Activated naive CD4-positive, alpha-beta T cell treated with anti-CD3 and anti-CD28 coated beads, Interleukin-2, amount 10 ng/mL, durations not matched to agents 7 days and 5 days (primary cell): ENCODE results near the gene GABPB1.

ENCODE experiments used
- CTCF ChIA-PET: fragments of 350-600 bp; sonication (Branson Sonifier 250); formaldehyde crosslinking; loops from one replicate; lab custom pipeline; 2021; ENCODE audit warnings: antibody characterized with exemption; lab: Charles Lee
- DNase-seq: peaks from one replicate; pipeline ENCODE4 v3.0.0-alpha.2; 2020
- H3K27ac Mint-ChIP-seq: one replicate; pipeline ENCODE4 v1.8.0; 2021; ENCODE audit warnings: mild to moderate bottlenecking, moderate library complexity, mixed read lengths
- H3K27me3 Mint-ChIP-seq: one replicate; pipeline ENCODE4 v1.8.0; 2021; ENCODE audit warnings: mild to moderate bottlenecking, mixed read lengths
- H3K36me3 Mint-ChIP-seq: one replicate; pipeline ENCODE4 v1.8.0; 2021; ENCODE audit warnings: mixed read lengths
- H3K4me1 Mint-ChIP-seq: one replicate; pipeline ENCODE4 v1.8.0; 2021; ENCODE audit warnings: mixed read lengths
- H3K4me3 Mint-ChIP-seq: one replicate; pipeline ENCODE4 v1.8.0; 2021; ENCODE audit warnings: mild to moderate bottlenecking, moderate library complexity, mixed read lengths
- H3K9me3 Mint-ChIP-seq: one replicate; pipeline ENCODE4 v1.8.0; 2021; ENCODE audit warnings: mixed read lengths

The GABPB1 gene

GRCh38 chr15:50358845-50359244, 3.8 kb upstream of the GABPB1 start:
- H3K4me1 Mint-ChIP-seq, result peaks cover 25% of the 10 kb centered on the region
- H3K27me3 Mint-ChIP-seq, result peaks cover 8% of the 10 kb centered on the region
- no peak overlapping the region for H3K4me3 Mint-ChIP-seq
- CTCF ChIA-PET, result no interaction called here
- no peaks in the 10 kb centered on the region for H3K9me3 Mint-ChIP-seq
- H3K36me3 Mint-ChIP-seq, result peaks cover 49% of the 10 kb centered on the region
- no peak overlapping the region for H3K27ac Mint-ChIP-seq
- peak; percentile 45 for DNase-seq

- peak overlapping the region; percentile 100 for H3K27ac Mint-ChIP-seq
Observed at GRCh38 chr15:50355980-50356379, 982 bp upstream of the GABPB1 start.

GRCh38 chr15:50355619-50355905, 564 bp upstream of the GABPB1 start:
- CTCF ChIA-PET, result interaction anchor here (0.8 to 2.1 kb wide), 4 partner anchors 40 to 173 kb away, joined by 3 to 6 read pairs (median 4); no protein-coding TSS in a partner anchor
- no peak for DNase-seq
- H3K36me3 Mint-ChIP-seq, result peaks cover 51% of the 10 kb centered on the region
- H3K4me3 Mint-ChIP-seq, result peak overlapping the region; percentile 82
- H3K9me3 Mint-ChIP-seq, result no peaks in the 10 kb centered on the region
- peaks cover 8% of the 10 kb centered on the region for H3K27me3 Mint-ChIP-seq
- H3K27ac Mint-ChIP-seq, result peak overlapping the region; percentile 100
- H3K4me1 Mint-ChIP-seq, result peaks cover 44% of the 10 kb centered on the region

More at GRCh38 chr15:50355980-50356379, 982 bp upstream of the GABPB1 start:
- Mint-ChIP-seq H3K4me3 (peak overlapping the region; percentile 82), H3K27me3 (peaks cover 8% of the 10 kb centered on the region), H3K9me3 (no peaks in the 10 kb centered on the region), H3K4me1 (peaks cover 42% of the 10 kb centered on the region), H3K36me3 (peaks cover 47% of the 10 kb centered on the region)
- DNase-seq, result no peak
- CTCF ChIA-PET, result interaction anchor here (1.2 kb wide), 1 partner anchor 173 kb away, joined by 3 read pairs; no protein-coding TSS in a partner anchor

GRCh38 chr15:50353975-50354837, 792 bp downstream of the GABPB1 start:
- Mint-ChIP-seq H3K36me3 (peaks cover 49% of the 10 kb centered on the region), H3K4me1 (peaks cover 55% of the 10 kb centered on the region), H3K27me3 (peaks cover 8% of the 10 kb centered on the region)

GRCh38 chr15:50353251-50353974, 1.6 kb downstream of the GABPB1 start:
- Mint-ChIP-seq H3K27me3 (peaks cover 8% of the 10 kb centered on the region), H3K36me3 (peaks cover 44% of the 10 kb centered on the region), H3K4me3 (peak overlapping the region; percentile 82), H3K27ac (peak overlapping the region; percentile 100), H3K9me3 (no peaks in the 10 kb centered on the region), H3K4me1 (peaks cover 53% of the 10 kb centered on the region)
- DNase-seq, result peak; percentile 27
- CTCF ChIA-PET, result interaction anchor here (0.6 to 2.1 kb wide), 3 partner anchors 38 to 523 kb away, joined by 3 to 6 read pairs (median 3); no protein-coding TSS in a partner anchor

More at GRCh38 chr15:50353975-50354837, 792 bp downstream of the GABPB1 start:
- Mint-ChIP-seq H3K4me3 (peak overlapping the region; percentile 82), H3K9me3 (no peaks in the 10 kb centered on the region), H3K27ac (peak overlapping the region; percentile 100)
- DNase-seq, result peak; percentile 68
- CTCF ChIA-PET, result interaction anchor here (0.6 to 2.1 kb wide), 5 partner anchors 39 to 522 kb away, joined by 3 to 6 read pairs (median 3); no protein-coding TSS in a partner anchor

GRCh38 chr15:50350621-50351020, 4.4 kb downstream of the GABPB1 start:
- H3K4me1 Mint-ChIP-seq, result peaks cover 43% of the 10 kb centered on the region

GRCh38 chr15:50345298-50345697, 9.7 kb downstream of the GABPB1 start:
- no peaks in the 10 kb centered on the region for H3K27me3 Mint-ChIP-seq
- no peak for DNase-seq
- H3K27ac Mint-ChIP-seq, result no peak overlapping the region
- H3K4me3 Mint-ChIP-seq, result no peak overlapping the region
- CTCF ChIA-PET, result no interaction called here
- peaks cover 12% of the 10 kb centered on the region for H3K36me3 Mint-ChIP-seq
- no peaks in the 10 kb centered on the region for H3K9me3 Mint-ChIP-seq
- H3K4me1 Mint-ChIP-seq, result peaks cover 21% of the 10 kb centered on the region

More at GRCh38 chr15:50350621-50351020, 4.4 kb downstream of the GABPB1 start:
- no peaks in the 10 kb centered on the region for H3K9me3 Mint-ChIP-seq
- CTCF ChIA-PET, result interaction anchor here (0.6 kb wide), 1 partner anchor 232 kb away, joined by 3 read pairs; the partner anchor contains the start of gene ATP8B4
- no peak for DNase-seq
- H3K27ac Mint-ChIP-seq, result peak overlapping the region; percentile 5
- peaks cover 35% of the 10 kb centered on the region for H3K36me3 Mint-ChIP-seq
- H3K4me3 Mint-ChIP-seq, result peak overlapping the region; percentile 82
- H3K27me3 Mint-ChIP-seq, result peaks cover 8% of the 10 kb centered on the region

GRCh38 chr15:50344006-50344464, 11.0 kb downstream of the GABPB1 start:
- H3K4me1 Mint-ChIP-seq, result peaks cover 11% of the 10 kb centered on the region
- H3K4me3 Mint-ChIP-seq, result no peak overlapping the region
- no peaks in the 10 kb centered on the region for H3K9me3 Mint-ChIP-seq
- peaks cover 14% of the 10 kb centered on the region for H3K36me3 Mint-ChIP-seq
- no peak for DNase-seq
- no peaks in the 10 kb centered on the region for H3K27me3 Mint-ChIP-seq
- CTCF ChIA-PET, result no interaction called here
- H3K27ac Mint-ChIP-seq, result no peak overlapping the region

GRCh38 chr15:50341616-50342136, 13.3 kb downstream of the GABPB1 start:
- CTCF ChIA-PET, result no interaction called here
- peaks cover 7% of the 10 kb centered on the region for H3K4me1 Mint-ChIP-seq

GRCh38 chr15:50340416-50340815, 14.6 kb downstream of the GABPB1 start:
- peaks cover 7% of the 10 kb centered on the region for H3K4me1 Mint-ChIP-seq
- H3K36me3 Mint-ChIP-seq, result peaks cover 11% of the 10 kb centered on the region
- H3K9me3 Mint-ChIP-seq, result no peaks in the 10 kb centered on the region
- CTCF ChIA-PET, result no interaction called here
- no peaks in the 10 kb centered on the region for H3K27me3 Mint-ChIP-seq
- H3K27ac Mint-ChIP-seq, result no peak overlapping the region
- no peak overlapping the region for H3K4me3 Mint-ChIP-seq
- no peak for DNase-seq

More at GRCh38 chr15:50341616-50342136, 13.3 kb downstream of the GABPB1 start:
- Mint-ChIP-seq H3K9me3 (no peaks in the 10 kb centered on the region), H3K27ac (no peak overlapping the region), H3K36me3 (peaks cover 16% of the 10 kb centered on the region), H3K27me3 (no peaks in the 10 kb centered on the region), H3K4me3 (no peak overlapping the region)
- no peak for DNase-seq

- Mint-ChIP-seq H3K9me3 (no peaks in the 10 kb centered on the region), H3K36me3 (peaks cover 8% of the 10 kb centered on the region), H3K4me3 (no peak overlapping the region), H3K27me3 (no peaks in the 10 kb centered on the region), H3K4me1 (peaks cover 14% of the 10 kb centered on the region), H3K27ac (no peak overlapping the region)
- CTCF ChIA-PET, result interaction anchor here (1.0 kb wide), 1 partner anchor 24 kb away, joined by 3 read pairs; no protein-coding TSS in a partner anchor
- no peak for DNase-seq
Observed at GRCh38 chr15:50339717-50340116, 15.3 kb downstream of the GABPB1 start.

GRCh38 chr15:50335251-50335650, 19.7 kb downstream of the GABPB1 start:
- no peaks in the 10 kb centered on the region for H3K27me3 Mint-ChIP-seq
- H3K27ac Mint-ChIP-seq, result no peak overlapping the region
- CTCF ChIA-PET, result no interaction called here
- H3K4me3 Mint-ChIP-seq, result no peak overlapping the region
- no peaks in the 10 kb centered on the region for H3K9me3 Mint-ChIP-seq
- H3K36me3 Mint-ChIP-seq, result peaks cover 7% of the 10 kb centered on the region
- peaks cover 19% of the 10 kb centered on the region for H3K4me1 Mint-ChIP-seq
- no peak for DNase-seq

GRCh38 chr15:50333229-50333628, 21.8 kb downstream of the GABPB1 start:
- no peaks in the 10 kb centered on the region for H3K27me3 Mint-ChIP-seq
- no peaks in the 10 kb centered on the region for H3K9me3 Mint-ChIP-seq
- H3K4me3 Mint-ChIP-seq, result no peak overlapping the region
- peaks cover 14% of the 10 kb centered on the region for H3K4me1 Mint-ChIP-seq
- no peak for DNase-seq
- no peak overlapping the region for H3K27ac Mint-ChIP-seq
- CTCF ChIA-PET, result no interaction called here
- peaks cover 2% of the 10 kb centered on the region for H3K36me3 Mint-ChIP-seq

- H3K4me1 Mint-ChIP-seq, result peaks cover 14% of the 10 kb centered on the region
- H3K27ac Mint-ChIP-seq, result no peak overlapping the region
- CTCF ChIA-PET, result no interaction called here
- peaks cover 4% of the 10 kb centered on the region for H3K36me3 Mint-ChIP-seq
- H3K27me3 Mint-ChIP-seq, result no peaks in the 10 kb centered on the region
- H3K4me3 Mint-ChIP-seq, result no peak overlapping the region
- no peaks in the 10 kb centered on the region for H3K9me3 Mint-ChIP-seq
- DNase-seq, result no peak
Observed at GRCh38 chr15:50330921-50331320, 24.1 kb downstream of the GABPB1 start.
